Tibial nerve (tissue), 4 donors: Measurements from ENCODE around the gene WASHC2A. TPM values are rescaled to one million over a fixed set of nuclear protein-coding genes. Genes with fewer than 3 reads are reported as not detected.
"Not testable (repeated sequence)": the region's sequence is repeated elsewhere in the genome, so short reads cannot be mapped to it uniquely, and the experiment has no call there.

ENCODE experiments used
- DNase-seq, 2 donors: peaks; one replicate each; pipeline ENCODE4 v3.0.0-alpha.2; 2019; ENCODE audit warnings: low spot score in 2 of 2
- H3K27ac ChIP-seq, 4 donors: fragments of 200-600 bp; sonication (generic) in 3 of 4; one replicate each; pipeline ENCODE4 v1.5.1; 2017 to 2019; ENCODE audit warnings: mild to moderate bottlenecking in 1 of 4
- H3K27me3 ChIP-seq, 2 donors: fragments of 200-600 bp; sonication (generic) in 1 of 2; one replicate each; pipeline versions ENCODE4 v1.5.1 to v1.6.0; 2017 to 2019
- H3K36me3 ChIP-seq, 3 donors: fragments of 200-600 bp; sonication (generic); one replicate each; pipeline ENCODE4 v1.5.1; 2018 to 2019
- H3K4me1 ChIP-seq, 4 donors: fragments of 200-600 bp; sonication (generic) in 3 of 4; one replicate each; pipeline ENCODE4 v1.5.1; 2017 to 2019
- H3K4me3 ChIP-seq, 4 donors: fragments of 200-600 bp; sonication (generic) in 3 of 4; one replicate each; pipeline ENCODE4 v1.5.1; 2017 to 2019; ENCODE audit warnings: mild to moderate bottlenecking in 1 of 4, moderate library complexity in 1 of 4
- H3K9me3 ChIP-seq, 4 donors: fragments of 200-600 bp; sonication (generic) in 3 of 4; one replicate each; pipeline ENCODE4 v1.5.1; 2017 to 2019
- WGBS, 2 donors: methylation state at CpG; one replicate each; pipeline ENCODE4 v1.1.5; 2018; 5-methylcytosine and 5-hydroxymethylcytosine counted together
- total RNA-seq, 4 donors: library from RNA; depleted of rRNA; stranded (reverse); fragments of >200 nt; gene quantifications; one replicate each; pipeline ENCODE4 v1.1.0, GENCODE V29; 2016

Gene WASHC2A
- total RNA-seq, 4 donors from 2014 or later = 25.7 to 41.7 (median 37.8) TPM

DNA sequence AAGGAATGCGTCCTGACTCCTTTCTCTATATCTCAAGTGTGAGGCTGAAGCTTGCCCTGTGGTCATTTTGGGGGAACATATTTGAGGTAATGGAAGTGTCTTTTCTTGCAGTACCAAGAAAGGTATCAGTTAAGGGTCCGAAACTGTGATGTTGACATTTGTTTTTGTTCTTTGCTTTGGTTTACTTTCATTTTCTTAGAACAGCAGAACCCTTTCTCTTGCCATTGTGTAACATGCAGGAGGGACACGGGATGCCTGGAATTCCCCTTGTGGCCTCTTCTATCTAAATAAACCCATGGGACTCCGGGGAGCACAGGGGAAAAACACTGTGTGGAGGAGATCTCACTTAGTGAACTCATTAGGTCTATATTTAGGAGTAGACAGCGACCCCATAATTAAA, 34.5 kb downstream of the WASHC2A start:
- WGBS, 2 donors = 72 to 75% methylated on average over 5 of the region's 5 CpGs

DNA sequence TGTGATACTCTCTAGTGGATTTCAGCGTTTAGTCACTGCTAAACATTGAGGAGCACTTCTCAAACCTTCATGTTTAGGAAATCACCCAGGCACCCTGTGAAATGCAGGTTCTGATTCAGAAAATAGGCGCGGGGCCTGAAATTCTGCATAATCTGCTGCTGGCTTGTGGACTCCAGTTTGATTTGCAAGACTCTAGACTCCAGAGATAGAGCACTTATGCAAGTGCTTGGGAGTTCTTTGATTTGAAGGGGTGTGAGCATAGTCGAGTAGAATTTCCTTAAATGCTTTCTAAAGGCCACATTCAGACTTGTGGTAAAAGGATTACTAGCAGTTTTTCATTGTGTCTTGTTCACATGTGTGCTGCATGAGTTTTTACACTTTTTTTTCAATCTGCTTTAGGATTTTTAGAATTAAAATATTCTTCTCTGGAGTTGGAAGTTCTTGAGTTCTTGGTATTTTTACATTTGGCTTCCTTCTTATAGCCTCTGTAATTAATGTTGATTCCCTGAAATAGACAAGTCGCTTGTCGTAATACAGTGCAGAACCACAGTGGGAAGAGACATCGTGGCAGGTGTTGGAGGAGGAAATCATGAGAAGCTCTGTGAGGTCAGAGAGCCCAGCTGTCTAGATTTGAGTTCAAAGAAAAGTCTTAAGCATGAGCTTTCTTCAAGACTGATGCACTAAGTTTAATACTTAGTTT, 41.4 kb downstream of the WASHC2A start:
- H3K27me3 ChIP-seq, H3K27ac ChIP-seq, H3K4me3 ChIP-seq, H3K9me3 ChIP-seq, DNase-seq, H3K4me1 ChIP-seq: not testable (repeated sequence)
- peaks cover 0 to 32% (median 0%) of the 10 kb centered on the region in 3 donors for H3K36me3 ChIP-seq
- WGBS, 2 donors = 95 to 97% methylated on average over 7 of the region's 7 CpGs

More for the DNA sequence above, 34.5 kb downstream of the WASHC2A start:
- not testable (repeated sequence) for H3K4me1 ChIP-seq, DNase-seq, H3K27me3 ChIP-seq, H3K27ac ChIP-seq, H3K9me3 ChIP-seq, H3K4me3 ChIP-seq
- H3K36me3 ChIP-seq = peaks cover 0 to 37% (median 0%) of the 10 kb centered on the region in 3 donors

DNA sequence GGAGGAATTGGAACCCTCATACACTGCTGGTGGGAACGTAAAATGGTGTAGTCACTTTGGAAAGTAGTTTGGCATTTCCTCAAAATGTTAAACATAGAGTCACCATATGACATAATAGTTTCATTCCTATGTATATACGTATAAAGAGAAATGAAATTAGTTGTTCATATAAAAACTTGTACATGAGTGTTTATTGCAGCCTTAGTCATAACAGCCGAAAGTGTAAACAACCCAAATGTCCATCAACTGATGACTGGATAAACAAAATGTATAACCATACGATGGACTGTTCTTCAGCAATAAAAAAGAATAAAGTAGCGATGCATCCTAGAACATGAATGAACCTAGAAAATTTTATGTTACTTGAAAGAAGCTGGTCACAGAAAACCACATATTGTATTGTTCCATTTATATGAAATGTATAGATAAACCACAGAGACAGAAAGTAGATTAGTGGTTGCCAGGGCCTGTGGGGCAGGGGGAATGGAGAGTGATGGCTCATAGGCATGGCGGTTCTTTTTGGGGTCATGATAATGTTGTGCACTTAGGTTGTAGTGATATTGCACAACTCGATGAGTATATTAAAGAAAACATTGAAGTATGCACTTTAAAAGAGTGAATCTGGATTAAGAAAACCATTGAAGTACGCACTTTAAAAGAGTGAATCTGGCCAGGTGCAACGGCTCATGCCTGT, 44.8 kb downstream of the WASHC2A start:
- DNase-seq, H3K4me1 ChIP-seq, H3K4me3 ChIP-seq, H3K27ac ChIP-seq, H3K27me3 ChIP-seq, H3K9me3 ChIP-seq: not testable (repeated sequence)
- H3K36me3 ChIP-seq = peaks cover 0 to 41% (median 0%) of the 10 kb centered on the region in 3 donors
- WGBS, 2 donors = 95 to 97% methylated on average over 6 to 7 of the region's 9 CpGs

DNA sequence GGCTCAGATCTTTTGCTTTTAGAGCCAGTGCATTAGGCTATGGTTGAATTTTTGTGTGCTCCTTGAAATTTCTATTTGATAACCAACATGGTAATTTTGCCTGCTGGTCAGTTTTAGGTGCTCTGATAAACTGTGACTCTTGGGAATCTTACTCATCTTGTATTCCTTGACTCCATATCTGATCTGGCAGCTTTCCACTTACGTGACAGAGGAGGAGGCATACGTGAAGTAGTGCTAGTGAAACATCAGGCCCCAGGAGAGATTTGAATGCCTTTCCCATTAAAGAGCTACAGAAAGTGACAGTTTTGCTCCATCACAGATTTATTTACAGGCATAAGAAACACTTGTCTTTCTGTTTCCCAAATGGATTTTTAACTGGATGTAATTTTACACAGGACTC, 59.0 kb downstream of the WASHC2A start:
- not testable (repeated sequence) for H3K27ac ChIP-seq, H3K4me1 ChIP-seq, H3K4me3 ChIP-seq, DNase-seq, H3K27me3 ChIP-seq, H3K9me3 ChIP-seq
- WGBS, 2 donors = 85 to 90% methylated on average over 2 of the region's 2 CpGs
- peaks cover 0 to 56% (median 0%) of the 10 kb centered on the region in 3 donors for H3K36me3 ChIP-seq

DNA sequence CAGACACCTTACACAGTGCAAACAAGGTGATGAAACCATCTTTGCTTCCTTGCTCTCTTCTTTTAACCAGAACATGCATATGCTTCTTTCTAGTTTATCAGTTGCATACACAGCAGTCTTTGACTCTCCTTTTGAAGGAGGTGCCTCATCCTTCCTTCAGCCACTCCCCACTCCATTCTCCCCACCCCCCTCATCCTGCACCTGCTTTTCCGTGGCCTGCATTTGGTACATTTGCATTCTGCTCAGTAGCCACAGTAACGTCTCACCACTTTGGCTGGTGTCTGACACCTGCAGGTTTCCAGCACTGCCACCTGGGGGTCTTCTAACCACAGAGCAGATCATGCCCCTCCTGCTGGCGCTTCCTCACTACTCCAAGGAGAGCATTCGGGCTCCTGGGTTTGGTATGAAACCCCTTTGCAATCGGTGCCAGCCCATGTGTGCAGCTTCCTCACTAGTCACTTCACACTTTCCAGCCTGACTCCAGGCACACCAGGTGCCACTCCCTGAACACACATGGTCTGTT, 60.1 kb downstream of the WASHC2A start:
- H3K27me3 ChIP-seq, H3K9me3 ChIP-seq, DNase-seq, H3K27ac ChIP-seq, H3K4me1 ChIP-seq, H3K4me3 ChIP-seq: not testable (repeated sequence)
- H3K36me3 ChIP-seq = peaks cover 0 to 66% (median 0%) of the 10 kb centered on the region in 3 donors
- 31 to 42% methylated on average over 2 of the region's 5 CpGs for WGBS, 2 donors

DNA sequence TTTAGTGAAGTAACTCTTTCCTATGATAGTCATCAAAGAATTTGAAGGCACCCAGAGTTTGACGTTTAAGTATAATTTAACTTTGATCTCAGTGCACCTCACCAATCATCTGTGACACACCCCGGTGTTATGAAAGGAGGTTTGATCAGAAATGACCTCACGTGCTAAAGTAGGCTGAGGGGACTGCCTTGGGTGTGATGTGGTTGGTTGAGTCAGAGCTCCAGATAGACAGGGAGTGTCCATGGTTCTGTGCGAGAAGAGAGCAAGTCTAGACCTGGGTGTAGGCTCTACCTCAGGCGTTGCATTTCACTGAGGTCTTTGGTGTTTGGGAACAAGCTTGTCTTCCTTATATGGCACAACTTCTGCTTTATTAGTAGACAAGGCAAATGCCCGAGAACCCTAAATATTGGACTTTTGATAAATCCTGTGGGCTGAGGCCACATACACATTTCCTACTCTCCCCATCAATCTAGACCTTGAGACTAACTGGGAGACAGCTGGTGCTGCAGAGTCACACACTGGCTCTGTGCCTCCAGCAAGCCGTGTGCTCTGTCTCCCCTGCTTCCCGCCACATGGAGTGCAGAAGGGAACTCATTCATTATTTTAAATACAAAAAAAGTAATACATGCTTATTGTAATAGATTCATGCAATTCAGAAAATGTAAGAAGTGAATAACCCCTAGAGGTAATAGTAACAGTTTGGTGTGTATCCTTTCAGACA, 63.7 kb downstream of the WASHC2A start:
- peaks cover 0 to 68% (median 0%) of the 10 kb centered on the region in 3 donors for H3K36me3 ChIP-seq
- not testable (repeated sequence) for DNase-seq, H3K27me3 ChIP-seq, H3K4me1 ChIP-seq, H3K27ac ChIP-seq, H3K4me3 ChIP-seq, H3K9me3 ChIP-seq
- 90 to 91% methylated on average over 7 to 8 of the region's 8 CpGs for WGBS, 2 donors

DNA sequence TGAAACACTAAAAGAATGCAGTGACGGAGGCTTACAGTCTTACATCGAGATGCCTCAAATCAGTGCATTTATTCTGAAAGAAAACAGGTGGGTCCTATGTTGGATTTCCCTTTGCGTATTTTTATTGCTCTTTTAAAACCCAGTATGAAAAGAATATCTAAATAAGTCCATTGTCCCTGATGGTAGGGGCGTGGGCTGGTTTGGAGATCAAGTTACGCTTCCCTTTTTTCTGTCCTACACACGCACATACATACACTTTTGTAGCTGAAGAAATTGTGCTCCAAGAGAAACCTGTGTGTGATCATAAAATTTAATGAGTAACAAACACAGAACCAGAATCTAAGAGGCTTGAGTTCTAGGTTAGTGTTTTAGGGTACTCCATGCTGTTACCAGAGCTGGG, 64.6 kb downstream of the WASHC2A start:
- not testable (repeated sequence) for DNase-seq
- WGBS, 2 donors = 76 to 86% methylated on average over 6 of the region's 6 CpGs
- H3K36me3 ChIP-seq = peaks cover 0 to 63% (median 0%) of the 10 kb centered on the region in 3 donors

DNA sequence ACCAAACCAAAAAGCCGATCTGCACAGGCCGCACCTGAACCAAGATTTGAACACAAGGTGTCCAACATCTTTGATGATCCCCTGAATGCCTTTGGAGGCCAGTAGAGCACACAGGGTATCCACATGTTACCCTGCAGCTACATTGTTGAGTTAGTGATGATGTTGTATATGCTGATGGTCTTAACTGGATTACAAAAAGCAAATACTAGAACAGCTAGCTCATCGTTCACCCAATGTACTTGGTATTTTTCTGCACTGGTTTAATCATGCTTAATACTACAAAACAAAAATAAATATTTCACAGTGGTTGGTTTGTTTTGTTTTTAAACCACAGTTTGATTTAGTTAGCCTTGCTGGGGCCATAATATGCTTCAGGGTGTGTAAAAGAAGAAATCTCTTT, 65.1 kb downstream of the WASHC2A start:
- H3K4me1 ChIP-seq, DNase-seq, H3K9me3 ChIP-seq, H3K4me3 ChIP-seq, H3K27me3 ChIP-seq, H3K27ac ChIP-seq: not testable (repeated sequence)
- peaks cover 0 to 62% (median 0%) of the 10 kb centered on the region in 3 donors for H3K36me3 ChIP-seq
- 89 to 93% methylated on average over 3 of the region's 3 CpGs for WGBS, 2 donors

More for the DNA sequence above, 64.6 kb downstream of the WASHC2A start:
- not testable (repeated sequence) for H3K27me3 ChIP-seq, H3K4me1 ChIP-seq, H3K9me3 ChIP-seq, H3K4me3 ChIP-seq, H3K27ac ChIP-seq

DNA sequence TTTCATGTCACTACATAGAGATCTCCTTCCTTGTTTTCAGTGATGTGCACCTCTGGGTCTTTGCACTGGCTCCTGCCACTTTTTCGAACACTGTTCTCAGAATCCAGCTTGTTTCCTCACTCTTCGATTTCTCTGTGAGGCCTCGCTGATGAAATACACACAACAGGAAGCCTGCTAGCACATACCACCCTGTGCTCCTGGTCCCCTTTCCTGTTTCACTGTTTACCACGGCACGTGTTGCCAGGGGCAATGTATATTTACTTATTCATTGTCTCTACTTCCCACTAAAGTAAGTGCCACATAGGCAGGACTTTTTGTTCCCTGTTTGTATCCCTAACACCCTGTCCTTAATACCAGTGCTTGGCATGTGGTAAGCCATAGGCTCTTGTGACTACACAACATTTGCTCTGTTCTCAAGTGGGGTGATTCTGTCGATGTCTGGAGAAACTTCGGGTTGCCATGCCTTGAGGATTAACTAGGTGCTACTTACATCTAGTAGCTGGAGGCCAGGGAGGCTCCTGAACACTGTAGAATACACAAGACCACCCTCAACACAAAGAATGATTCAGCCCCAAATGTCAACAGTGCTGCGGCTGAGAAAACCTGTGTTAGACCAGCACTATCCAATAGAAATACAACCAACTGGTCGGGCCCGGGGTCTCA, 75.9 kb downstream of the WASHC2A start:
- H3K36me3 ChIP-seq, H3K4me3 ChIP-seq, H3K27ac ChIP-seq, H3K4me1 ChIP-seq, H3K9me3 ChIP-seq, H3K27me3 ChIP-seq, DNase-seq: not testable (repeated sequence)
- 73 to 83% methylated on average over 5 to 7 of the region's 10 CpGs for WGBS, 2 donors

DNA sequence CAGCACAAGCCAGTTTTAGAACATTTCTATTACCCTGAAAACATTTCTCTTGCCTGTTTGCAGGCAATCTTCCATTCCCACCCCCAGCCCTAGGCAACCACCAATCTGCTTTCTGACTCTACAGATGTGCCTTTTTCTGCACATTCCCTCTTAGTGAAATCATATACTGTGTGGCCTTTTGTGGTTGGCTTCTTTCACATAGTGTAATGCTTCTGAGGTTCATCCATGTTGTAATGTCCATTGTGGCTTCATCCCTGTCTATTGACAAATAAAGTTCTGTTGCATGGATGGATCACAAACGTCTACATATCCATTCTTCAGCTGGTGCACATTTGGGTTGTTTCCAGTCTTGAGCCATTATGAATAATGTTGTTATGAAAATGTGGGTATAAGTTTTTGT, 77.8 kb downstream of the WASHC2A start:
- H3K4me3 ChIP-seq, H3K4me1 ChIP-seq, H3K27me3 ChIP-seq, H3K27ac ChIP-seq, H3K36me3 ChIP-seq, H3K9me3 ChIP-seq, DNase-seq: not testable (repeated sequence)
- 0% methylated on average over 1 of the region's 1 CpG for WGBS, 2 donors
